OCI-M2 (cell line): ENCODE results near the gene VWA7.

Source experiments
- DNase-seq: peaks from one replicate; lab custom pipeline; 2025; ENCODE audit not compliant: unreplicated experiment; lab: John Stamatoyannopoulos, UW

VWA7 gene

GRCh38 chr6:31778999-31779885, 2.1 kb upstream of the VWA7 start:
- DNase-seq: no peak

GRCh38 chr6:31778193-31778592, 1.1 kb upstream of the VWA7 start:
- DNase-seq: no peak

- DNase-seq: no peak
These were observed 531 bp upstream of the VWA7 start for GRCh38 chr6:31777667-31778050.

DNA sequence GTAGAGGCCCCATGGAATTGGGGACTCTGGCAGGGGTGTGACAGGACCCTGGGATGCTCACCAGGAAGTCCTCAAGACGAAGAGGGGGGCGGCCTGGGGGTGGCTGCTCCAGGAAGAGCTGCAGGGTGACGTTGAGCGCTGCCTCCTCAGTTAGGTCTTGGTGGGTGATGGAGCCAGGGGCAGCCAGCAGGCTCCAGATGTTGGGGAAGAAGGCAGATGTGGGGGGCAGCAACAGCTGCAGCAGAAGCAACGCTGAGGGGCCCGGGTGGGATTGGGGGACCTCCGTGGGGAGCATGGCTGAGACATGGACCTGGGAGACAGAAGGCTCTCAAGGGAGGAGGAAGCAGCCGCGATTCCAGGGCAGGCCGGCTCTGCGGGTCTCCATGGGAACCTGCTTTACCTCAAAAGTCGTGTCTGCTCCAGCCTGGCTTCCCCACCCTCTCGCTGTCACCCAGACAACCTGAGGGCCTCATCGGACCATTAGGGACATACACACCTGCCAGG, 591 bp downstream of the VWA7 start:
- DNase-seq: no peak

DNA sequence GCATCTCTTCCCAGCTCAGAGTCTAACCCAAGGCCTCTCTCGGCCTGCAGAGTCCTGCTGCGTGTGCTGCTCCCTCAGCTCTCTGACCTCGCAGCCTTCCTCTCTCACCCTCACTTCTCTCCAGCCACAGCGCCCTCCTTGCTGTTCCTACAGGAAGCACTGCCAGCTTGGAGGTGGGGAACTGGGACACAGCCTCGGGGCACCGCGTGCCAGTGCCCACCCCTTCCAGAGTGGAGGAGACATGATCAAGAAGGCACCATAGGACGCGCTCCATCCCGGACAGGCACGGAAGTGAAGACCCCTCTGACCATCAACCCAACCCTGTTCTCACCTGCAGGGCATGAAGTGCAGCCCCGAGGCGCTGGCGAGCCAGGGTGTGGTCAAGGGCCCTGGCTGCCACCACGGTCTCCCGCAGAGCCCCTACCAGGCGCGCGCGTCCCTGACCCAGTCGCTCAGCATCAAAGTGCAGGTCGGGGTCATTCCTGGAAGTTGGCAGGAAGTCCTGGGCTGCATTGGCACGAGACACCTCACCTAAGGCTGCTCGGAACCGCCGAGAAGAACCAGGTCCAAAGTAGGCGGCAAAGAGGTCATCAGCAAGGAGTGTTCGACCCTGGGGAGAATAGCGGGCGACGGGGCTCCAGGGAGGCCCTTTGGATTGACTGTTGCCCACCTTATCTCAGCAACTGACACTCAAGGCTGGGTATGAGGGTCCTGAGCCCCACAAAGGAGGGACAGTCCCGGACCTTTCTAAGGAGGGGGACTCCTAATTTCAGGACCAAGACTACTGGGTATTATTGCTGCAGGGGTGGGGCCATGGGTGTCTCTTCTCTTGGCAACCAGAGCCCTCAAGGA, 1.3 kb downstream of the VWA7 start:
- no peak for DNase-seq

GRCh38 chr6:31775184-31775583, 1.9 kb downstream of the VWA7 start:
- no peak for DNase-seq

DNA sequence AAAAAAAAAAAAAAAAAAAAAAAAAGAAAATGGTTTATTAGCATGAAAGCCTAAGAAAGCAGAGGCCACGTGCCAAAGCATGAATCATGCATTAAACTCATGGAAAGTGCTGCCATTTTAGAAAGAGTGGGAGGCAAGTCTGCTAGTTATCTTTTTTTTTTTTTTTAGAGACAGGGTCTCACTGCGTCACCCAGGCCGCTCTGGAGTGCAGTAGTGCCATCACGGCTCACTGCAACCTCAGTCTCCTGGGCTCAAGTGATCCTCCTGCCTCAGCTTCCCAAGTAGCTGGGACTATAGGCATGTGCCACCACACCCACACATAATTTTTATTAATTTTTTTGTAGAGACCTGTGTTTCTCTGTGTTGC, 5.2 kb downstream of the VWA7 start:
- DNase-seq: no peak

- DNase-seq: no peak
These were observed 6.3 kb downstream of the VWA7 start for GRCh38 chr6:31770860-31771259.

GRCh38 chr6:31769684-31770371, 7.3 kb downstream of the VWA7 start:
- DNase-seq: peak; percentile 64

DNA sequence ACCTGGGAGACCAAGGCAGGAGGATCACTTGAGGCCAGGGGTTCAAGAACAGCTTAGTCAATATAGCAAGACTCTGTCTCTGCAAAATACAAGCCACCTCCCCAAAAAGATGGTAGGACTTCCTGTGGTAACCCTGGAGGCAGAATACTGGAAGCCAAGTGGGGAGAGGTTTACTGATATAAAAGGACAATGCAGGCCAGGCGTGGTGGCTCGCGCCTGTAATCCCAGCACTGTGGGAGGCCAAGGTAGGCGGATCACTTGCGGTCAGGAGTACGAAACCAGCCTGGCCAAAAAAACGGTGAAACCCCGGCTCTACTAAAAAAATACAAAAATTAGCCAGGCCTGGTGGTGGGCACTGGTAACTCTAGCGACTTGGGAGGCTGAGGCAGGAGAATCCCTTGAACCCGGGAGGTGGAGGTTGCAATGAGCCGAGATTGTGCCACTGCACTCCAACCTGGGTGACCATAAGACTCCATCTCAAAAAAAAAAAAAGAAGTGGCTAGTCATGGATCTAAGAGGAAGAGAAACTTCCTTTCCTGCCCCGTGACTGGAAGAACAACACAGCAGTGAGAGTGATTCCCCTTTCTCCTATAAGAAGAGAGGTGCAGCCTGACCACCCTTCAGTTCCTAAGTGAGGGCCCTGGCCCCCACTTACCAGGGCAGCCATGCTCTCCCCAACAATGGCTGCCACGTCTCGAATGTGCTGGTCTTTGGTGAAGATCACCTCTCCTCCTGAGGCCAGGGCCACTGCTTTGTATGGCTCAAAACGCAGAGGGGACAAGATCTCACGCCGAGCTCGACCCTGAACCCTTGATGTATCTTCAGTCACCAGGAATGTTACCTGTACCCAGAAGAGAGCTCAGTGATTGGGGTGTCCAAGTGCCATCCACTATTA, 8.5 kb downstream of the VWA7 start:
- no peak for DNase-seq

DNA sequence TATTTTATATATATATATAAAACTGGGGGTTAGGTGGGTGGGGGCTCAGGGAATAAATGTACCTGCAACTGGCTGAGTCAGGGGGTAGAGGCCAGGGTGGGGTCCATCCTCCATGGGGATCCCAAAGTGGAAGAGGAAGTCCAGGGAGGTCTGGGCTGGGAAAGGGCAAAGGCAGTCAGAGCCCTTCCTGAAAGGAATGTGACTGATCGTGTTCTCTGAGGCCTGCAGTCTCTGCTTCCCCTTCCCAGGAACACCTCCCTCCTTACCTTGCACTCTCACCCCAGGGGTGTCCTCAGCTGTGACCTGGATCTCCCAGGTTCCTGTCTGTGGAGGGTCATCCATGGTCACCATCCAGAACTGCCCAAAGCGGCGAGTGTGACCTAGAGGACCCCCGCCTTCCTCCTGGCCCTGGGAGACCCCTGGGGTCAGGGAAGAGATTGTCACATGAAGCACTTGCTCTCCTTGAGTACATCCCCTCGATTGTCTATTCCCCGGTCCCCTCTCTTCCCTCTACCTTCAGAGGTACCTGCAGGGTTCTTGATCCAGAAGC, 10.0 kb downstream of the VWA7 start:
- DNase-seq: no peak

GRCh38 chr6:31765910-31766794, 11.0 kb downstream of the VWA7 start:
- no peak for DNase-seq

- DNase-seq: no peak
These were observed 11.6 kb downstream of the VWA7 start for GRCh38 chr6:31765559-31765909.

DNA sequence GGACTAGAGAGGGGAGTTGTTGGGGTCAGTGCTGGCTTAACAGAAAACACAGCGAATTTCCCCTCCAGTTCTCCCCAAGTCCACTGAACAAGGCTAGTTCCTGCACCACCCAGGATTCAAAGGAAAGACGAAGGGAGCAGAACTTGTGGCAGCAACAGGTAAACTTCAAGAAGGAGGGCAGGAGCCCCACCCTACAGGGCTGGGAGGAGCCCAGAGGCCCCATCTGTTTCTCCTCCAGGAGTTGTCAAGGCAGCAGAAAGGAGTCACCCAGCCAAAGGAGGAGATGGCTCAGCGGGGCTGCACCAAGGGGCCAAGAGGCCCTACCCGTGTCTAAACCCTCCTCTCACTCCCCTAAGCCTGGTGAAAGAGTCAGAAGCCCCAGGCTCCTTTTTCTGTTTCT, 12.9 kb downstream of the VWA7 start:
- DNase-seq: no peak

- DNase-seq: no peak
These were observed 13.5 kb downstream of the VWA7 start for GRCh38 chr6:31763619-31763940.

DNA sequence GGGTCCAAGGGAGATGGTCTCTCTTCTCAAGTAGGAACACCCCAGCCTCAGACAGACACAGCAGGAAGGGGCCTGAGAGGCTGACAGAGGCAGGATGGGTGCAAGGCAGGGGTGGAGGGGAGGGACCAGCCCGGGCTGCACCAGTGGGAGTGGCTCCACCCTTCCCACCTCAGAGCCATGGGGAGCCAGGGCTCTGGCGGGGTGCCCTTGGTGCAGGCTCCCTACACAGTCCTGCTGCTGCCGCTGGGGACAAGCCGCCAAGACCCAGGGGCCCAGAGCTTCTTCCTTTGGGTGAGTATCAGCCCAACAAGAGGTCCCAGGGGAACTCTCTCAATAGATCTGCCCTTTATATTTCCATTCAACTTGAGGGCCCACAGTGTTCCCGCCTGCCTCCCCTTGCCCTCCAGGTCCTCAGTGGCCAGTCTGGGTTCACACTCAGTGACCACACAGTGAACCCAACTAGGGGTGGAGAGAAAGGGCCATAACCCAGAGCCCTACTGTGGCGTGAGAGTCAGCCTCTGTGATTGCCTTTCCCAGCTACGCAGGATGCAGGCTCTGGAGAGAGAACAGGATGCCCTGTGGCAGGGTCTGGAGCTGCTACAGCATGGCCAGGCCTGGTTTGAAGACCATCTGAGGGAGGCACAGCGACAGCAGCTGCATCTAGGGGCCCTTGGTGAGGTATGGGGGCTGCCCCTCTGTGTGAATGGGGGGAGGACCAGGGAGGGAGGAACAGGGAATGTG, 14.1 kb downstream of the VWA7 start:
- DNase-seq: no peak

GRCh38 chr6:31762356-31762755, 14.8 kb downstream of the VWA7 start, which contains the start of gene SAPCD1:
Gene SAPCD1 (plus strand): TSS chr6:31762656. CDS start chr6:31763055, 399 bp downstream.
- no peak for DNase-seq

DNA sequence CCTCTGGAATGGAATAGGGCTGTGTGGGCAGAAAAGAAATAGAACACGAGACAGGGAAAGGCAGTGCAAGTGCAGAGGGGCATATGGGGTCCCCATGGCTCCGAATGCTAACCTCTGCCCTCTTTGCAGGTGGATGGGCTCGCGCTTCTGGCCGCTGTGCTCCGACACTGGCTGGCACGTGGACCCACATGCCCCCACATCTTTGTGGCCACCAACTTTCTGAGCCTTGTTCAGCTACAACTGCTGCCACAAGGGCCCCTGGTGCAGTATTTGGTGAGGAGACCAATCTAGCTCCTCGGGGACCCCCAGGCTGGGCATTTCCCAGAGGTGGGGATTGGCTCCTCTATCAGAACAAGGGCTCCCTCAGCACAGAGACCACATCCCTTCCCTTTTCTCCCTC, 15.8 kb downstream of the VWA7 start:
- DNase-seq: no peak

- no peak for DNase-seq
These were observed 16.3 kb downstream of the VWA7 start for GRCh38 chr6:31760790-31761189.
